Measurements from ENCODE around the gene TCF12. TPM values are rescaled to one million over a fixed set of nuclear protein-coding genes. Genes with fewer than 3 reads are reported as not detected.

TCF12 gene
- total and polyA plus RNA-seq, 2 of the 8 experiments (the other 6 are each of a cell fraction or from before 2014, with no cell fraction given): 85.8 to 101 TPM

GRCh38 chr15:57284535-57284934 is 366.1 kb downstream of the TCF12 start:
- H4K20me1 ChIP-seq (replicated peaks in 1 of 2; ENCODE audit: control insufficient read depth in 1 of 2, insufficient read depth in 2 of 2, low read length in 2 of 2): no peaks in the 10 kb centered on the region
- H3K18ac ChIP-seq (ENCODE audit: extremely low read depth, low read length): no peak overlapping the region
- no peak overlapping the region for H3K56ac ChIP-seq (replicated peaks; ENCODE audit: insufficient read length, low read depth, low read length)
- FAIRE-seq (no peak), DNase-seq (ENCODE audit: low read depth in 1 of 2, low spot score in 2 of 2) (no peak)
- no peaks in the 10 kb centered on the region for H3K23me2 ChIP-seq (ENCODE audit: low read depth, low read length)
- H4K91ac ChIP-seq (replicated peaks; ENCODE audit: insufficient read length, low read length): no peak overlapping the region
- no peak overlapping the region for H2AFZ ChIP-seq (ENCODE audit: low read length)
- no peak overlapping the region for H3K4ac ChIP-seq (replicated peaks; ENCODE audit: insufficient read length, low read depth, low read length)
- POLR2A ChIA-PET (ENCODE audit: partially characterized antibody): interaction anchor here (0.8 to 1.4 kb wide), 2 partner anchors 9 to 22 kb away, joined by 3 read pairs; no protein-coding TSS in a partner anchor
- TF ChIP-seq NANOG (IDR thresholded peaks at IDR 0.05; ENCODE audit: insufficient read depth, low read depth, low read length, poor library complexity, severe bottlenecking): no peak
- TF ChIP-seq SIX5 (IDR thresholded peaks at IDR 0.05; ENCODE audit: low read depth, low read length): no peak
- no peak overlapping the region for H4K5ac ChIP-seq (ENCODE audit: insufficient read length, low read depth, low read length)
- WGBS, 2 experiments (ENCODE audit: extremely low coverage in 1 of 2, insufficient coverage in 1 of 2, insufficient read length in 1 of 2, insufficient replicate concordance in 2 of 2, low coverage in 1 of 2, low lambda C conversion rate in 2 of 2, missing lambda C conversion rate in 1 of 2): 90% methylated on average over 3 of the region's 3 CpGs; no CpG with 5 or more reads in 1 of the 2 experiments
- H3K23ac ChIP-seq (ENCODE audit: insufficient read length): no peak overlapping the region
- CTCF ChIA-PET (ENCODE audit: partially characterized antibody): interaction anchor here (0.6 to 1.2 kb wide), 3 partner anchors 13 to 253 kb away, joined by 3 read pairs; no protein-coding TSS in a partner anchor
- H2BK15ac ChIP-seq (ENCODE audit: low read length): no peak overlapping the region
- no peak overlapping the region for H3K9ac ChIP-seq (replicated peaks in 1 of 4; ENCODE audit: extremely low read depth in 1 of 4, low read depth in 3 of 4, low read length in 3 of 4)
- no peak overlapping the region for H2AK5ac ChIP-seq (ENCODE audit: low read depth, low read length)
- no peak overlapping the region for H3K14ac ChIP-seq (ENCODE audit: insufficient read length)
- peaks cover 0 to 16% (median 9%) of the 10 kb centered on the region in 4 experiments; a peak in 6 of 7 replicates for H3K4me1 ChIP-seq (replicated peaks in 1 of 4; ENCODE audit: control insufficient read depth in 3 of 4, insufficient read depth in 4 of 4, low read length in 3 of 4)
- no peak overlapping the region for H2BK12ac ChIP-seq (ENCODE audit: low read depth, low read length)
- H3K9me3 ChIP-seq (ENCODE audit: insufficient read depth in 2 of 2, low read depth in 1 of 2, low read length in 1 of 2): no peaks in the 10 kb centered on the region
- no peak overlapping the region for H3K4me2 ChIP-seq (ENCODE audit: insufficient read depth in 1 of 2, low read depth in 2 of 2, low read length in 2 of 2)
- no peaks in the 10 kb centered on the region for H3K27me3 ChIP-seq (replicated peaks in 1 of 4; ENCODE audit: control insufficient read depth in 3 of 4, extremely low read depth in 1 of 4, insufficient read depth in 3 of 4, low read length in 3 of 4)
- H2BK120ac ChIP-seq (replicated peaks; ENCODE audit: low read depth, low read length): no peak overlapping the region
- H3K27ac ChIP-seq (ENCODE audit: low read depth, low read length): no peak overlapping the region
- H3K79me1 ChIP-seq (ENCODE audit: low read depth, low read length): no peaks in the 10 kb centered on the region; the same call in 1 of the 2 replicates
- no peak overlapping the region for H4K8ac ChIP-seq (ENCODE audit: extremely low read depth, insufficient read depth, low read length)
- peaks cover 0 to 25% (median 9%) of the 10 kb centered on the region in 4 experiments; a peak in 5 of 8 replicates for H3K36me3 ChIP-seq (ENCODE audit: control insufficient read depth in 2 of 4, insufficient read depth in 4 of 4, low read length in 3 of 4)
- no peaks in the 10 kb centered on the region for H3K79me2 ChIP-seq (ENCODE audit: control insufficient read depth in 1 of 2, insufficient read depth in 2 of 2, low read length in 2 of 2)
- no peak overlapping the region for H2BK5ac ChIP-seq (ENCODE audit: low read depth, low read length)
- H3K4me3 ChIP-seq (ENCODE audit: extremely low read depth in 1 of 4, insufficient read depth in 2 of 4, low read depth in 3 of 4, low read length in 4 of 4): no peak overlapping the region
- H2BK20ac ChIP-seq (ENCODE audit: low read length): no peak overlapping the region
